HuH-7 (cell line): ENCODE measurements around the gene PCF11.
"Not testable (repeated sequence)": the region's sequence is repeated elsewhere in the genome, so short reads cannot be mapped to it uniquely, and the experiment has no call there.

Experiments
- DNase-seq: peaks from one replicate; pipeline ENCODE4 v3.0.0; 2011; ENCODE audit warnings: low spot score

PCF11 gene

GRCh38 chr11:83193315-83194280, 36.7 kb downstream of the PCF11 start, which contains the start of gene ANKRD42:
ANKRD42 (plus strand) TSS chr11:83193712; CDS start chr11:83194671, 959 bp downstream.
- peak; percentile 77 for DNase-seq

DNA sequence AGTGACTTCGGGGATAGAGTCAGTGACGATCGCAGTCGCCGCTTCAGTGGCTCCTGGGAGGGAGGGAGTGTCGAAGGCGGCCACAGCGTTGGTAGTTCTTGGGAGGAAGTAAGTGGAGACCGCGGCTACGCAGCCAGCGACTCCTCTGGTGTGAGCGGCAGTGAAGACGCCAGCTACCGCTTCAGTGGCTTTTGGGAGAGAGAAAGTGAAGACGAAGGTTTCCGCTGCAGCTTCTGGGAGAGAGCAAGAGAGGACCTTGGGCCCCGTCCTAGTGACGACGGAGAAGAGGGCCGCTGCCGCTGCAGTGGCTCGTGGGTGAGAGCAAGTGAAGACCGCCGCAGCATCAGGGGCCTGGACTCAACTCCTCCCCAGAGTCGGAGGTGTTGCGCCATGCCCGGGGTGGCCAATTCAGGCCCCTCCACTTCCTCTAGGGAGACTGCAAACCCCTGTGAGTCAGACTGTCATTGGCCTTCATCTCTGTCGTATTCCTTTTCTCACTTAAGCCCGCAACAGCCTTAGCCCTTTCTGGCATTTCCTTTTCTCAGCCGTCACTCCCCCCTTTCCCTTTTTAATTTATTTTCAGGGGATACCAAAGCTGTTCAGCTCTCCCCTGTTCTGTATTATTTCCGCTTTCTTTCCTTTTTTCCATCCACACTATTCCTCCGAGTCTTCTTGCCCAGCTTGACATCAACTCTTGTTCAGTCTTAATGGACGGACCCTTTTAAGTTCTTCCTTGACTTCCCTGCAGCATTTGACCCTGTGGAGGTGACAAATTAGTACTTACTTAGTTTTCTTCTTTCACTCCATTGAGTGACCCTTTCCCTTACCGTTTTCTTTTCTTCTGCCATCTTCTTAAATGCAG, 37.6 kb downstream of the PCF11 start:
- peak; percentile 24 for DNase-seq

- DNase-seq = peak; percentile 5
Measured at GRCh38 chr11:83195143-83195466, 38.2 kb downstream of the PCF11 start.

DNA sequence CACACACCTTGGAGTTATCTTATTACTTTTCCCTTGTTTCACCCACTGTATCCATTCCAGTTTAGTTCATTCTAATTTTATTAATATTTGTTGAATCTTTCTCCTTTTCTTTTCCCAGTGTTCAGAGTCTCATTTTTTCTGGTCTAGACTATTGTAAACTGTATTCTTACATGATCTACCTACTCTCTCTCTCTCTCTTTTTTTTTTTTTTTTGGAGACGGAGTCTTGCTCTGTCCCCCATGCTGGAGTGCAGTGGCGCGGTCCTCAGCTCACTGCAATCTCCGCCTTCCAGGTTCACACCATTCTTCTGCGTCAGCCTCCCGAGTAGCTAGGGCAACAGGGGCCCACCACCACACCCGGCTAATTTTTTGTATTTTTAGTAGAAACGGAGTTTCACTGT, 38.7 kb downstream of the PCF11 start:
- DNase-seq = no peak

GRCh38 chr11:83200035-83200434, 43.1 kb downstream of the PCF11 start:
- DNase-seq = no peak

- no peak for DNase-seq
Measured at GRCh38 chr11:83205608-83206185, 48.8 kb downstream of the PCF11 start.

DNA sequence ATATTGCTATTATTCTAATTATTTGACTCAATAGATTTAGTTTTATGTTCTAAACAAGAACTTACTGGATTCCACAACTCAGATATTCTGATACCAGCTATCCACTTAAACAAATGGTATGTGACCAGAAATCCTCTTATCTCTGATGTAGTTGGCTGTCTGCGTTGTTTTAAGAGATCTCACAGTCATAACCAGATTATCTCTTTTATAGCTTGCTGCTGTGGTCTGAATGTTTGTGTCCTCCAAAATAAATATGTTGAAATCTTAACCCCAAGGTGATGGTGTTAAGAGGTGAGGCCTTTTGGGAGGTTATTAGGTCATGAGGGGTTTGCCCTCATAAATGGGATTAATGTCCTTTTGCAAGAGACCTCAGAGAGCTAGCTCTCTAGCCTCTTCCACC, 49.3 kb downstream of the PCF11 start:
- no peak for DNase-seq

- not testable (repeated sequence) for DNase-seq
Measured at GRCh38 chr11:83206771-83207382, 49.9 kb downstream of the PCF11 start.

- DNase-seq = peak; percentile 6
Measured at GRCh38 chr11:83219095-83219494, 62.2 kb downstream of the PCF11 start.

GRCh38 chr11:83220260-83220659, 63.3 kb downstream of the PCF11 start:
- no peak for DNase-seq

GRCh38 chr11:83221694-83222093, 64.8 kb downstream of the PCF11 start:
- DNase-seq = no peak

GRCh38 chr11:83222499-83222898, 65.6 kb downstream of the PCF11 start:
- no peak for DNase-seq

- no peak for DNase-seq
Measured at GRCh38 chr11:83223457-83223856, 66.5 kb downstream of the PCF11 start.

DNA sequence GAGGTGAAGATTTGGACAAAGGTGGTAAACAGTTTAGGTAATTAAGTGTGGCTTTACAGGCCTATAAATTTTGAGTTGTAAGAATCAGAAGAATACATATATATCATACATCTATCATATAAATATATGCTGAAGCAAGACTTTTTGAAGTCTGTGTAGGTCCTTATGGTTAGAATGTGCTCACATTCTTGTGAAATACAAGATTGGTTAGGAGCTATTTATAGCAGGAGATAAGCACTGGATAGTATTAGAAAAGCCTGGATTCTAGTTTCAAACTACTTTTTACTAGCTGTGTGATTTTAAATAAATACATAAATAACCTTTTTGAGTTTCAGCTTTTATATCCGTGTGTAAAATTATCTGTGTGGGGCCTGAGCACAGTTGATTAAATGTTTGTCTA, 78.9 kb downstream of the PCF11 start:
- no peak for DNase-seq
